Measurements from ENCODE around the gene MKI67. TPM values are rescaled to one million over a fixed set of nuclear protein-coding genes. Genes with fewer than 3 reads are reported as not detected.
A peak's percentile ranks its signal among the peaks of the same experiment; 100 is the strongest.

The MKI67 gene
- total and polyA plus RNA-seq, 9 of the 15 experiments (the other 6 are each of a cell fraction or from before 2014, with no cell fraction given): 11.8 to 86.5 (median 36.0) TPM

GRCh38 chr10:128091636-128092210 lies 34.5 kb downstream of the MKI67 start:
- Histone ChIP-seq H3K27ac (ENCODE audit: extremely low read depth, low read depth, low read length) (no peak overlapping the region), H3K79me2 (ENCODE audit: control insufficient read depth, insufficient read depth, low read length) (no peaks in the 10 kb centered on the region), H3K4me2 (ENCODE audit: insufficient read depth, low read length) (no peak overlapping the region), H4K20me1 (replicated peaks; ENCODE audit: control insufficient read depth, insufficient read depth, low read length) (0 out of 2 replicates have a peak, but pooled peaks cover 4% of the 10 kb centered on the region), H3K36me3 (ENCODE audit: control insufficient read depth, insufficient read depth, low read length) (no peaks in the 10 kb centered on the region), H3K27me3 (ENCODE audit: control insufficient read depth in 2 of 2, insufficient read depth in 2 of 2, low read length in 2 of 2) (peaks cover 0 to 10% of the 10 kb centered on the region in 2 experiments; a peak in 1 of 5 replicates), H3K9me3 (replicated peaks; ENCODE audit: control insufficient read depth, insufficient read depth, low read depth, low read length) (no peaks in the 10 kb centered on the region), H2AFZ (ENCODE audit: low read depth, low read length) (no peak overlapping the region), H3K4me1 (replicated peaks in 1 of 2; ENCODE audit: control insufficient read depth in 2 of 2, insufficient read depth in 2 of 2, low read length in 2 of 2) (no peaks in the 10 kb centered on the region; a peak in 1 of 5 replicates), H3K9ac (ENCODE audit: insufficient read depth in 1 of 2, low read depth in 2 of 2, low read length in 2 of 2) (no peak overlapping the region), H3K4me3 (no peak overlapping the region), H3K9me1 (ENCODE audit: control insufficient read depth, insufficient read depth, low read length) (no peaks in the 10 kb centered on the region)
- 38% methylated on average over 14 of the region's 17 CpGs for WGBS (ENCODE audit: insufficient coverage, low coverage, missing lambda C conversion rate)
- no TSS peak for BruUV-seq (replicated peaks)
- intact Hi-C loops (cut with micrococcal nuclease): no loop called here
- in situ Hi-C loops (cut with MboI): no loop called here
- DNase-seq (ENCODE audit: extremely low read depth in 1 of 4, low spot score in 3 of 4) (peak in 1 of 4 experiments; percentile 16), ATAC-seq (peak; percentile 63), FAIRE-seq (no peak)
- ChIA-PET POLR2A (interaction anchor here (0.5 kb wide), 1 partner anchor 156 kb away, joined by 4 read pairs; no protein-coding TSS in a partner anchor), CTCF (ENCODE audit: low intra/inter-chr PET ratio) (no interaction called here)
- TF ChIP-seq POLR3A (IDR thresholded peaks at IDR 0.05; ENCODE audit: borderline replicate concordance, extremely low read depth, insufficient read depth, insufficient read length): no peak
- TF ChIP-seq, protein P1, sequence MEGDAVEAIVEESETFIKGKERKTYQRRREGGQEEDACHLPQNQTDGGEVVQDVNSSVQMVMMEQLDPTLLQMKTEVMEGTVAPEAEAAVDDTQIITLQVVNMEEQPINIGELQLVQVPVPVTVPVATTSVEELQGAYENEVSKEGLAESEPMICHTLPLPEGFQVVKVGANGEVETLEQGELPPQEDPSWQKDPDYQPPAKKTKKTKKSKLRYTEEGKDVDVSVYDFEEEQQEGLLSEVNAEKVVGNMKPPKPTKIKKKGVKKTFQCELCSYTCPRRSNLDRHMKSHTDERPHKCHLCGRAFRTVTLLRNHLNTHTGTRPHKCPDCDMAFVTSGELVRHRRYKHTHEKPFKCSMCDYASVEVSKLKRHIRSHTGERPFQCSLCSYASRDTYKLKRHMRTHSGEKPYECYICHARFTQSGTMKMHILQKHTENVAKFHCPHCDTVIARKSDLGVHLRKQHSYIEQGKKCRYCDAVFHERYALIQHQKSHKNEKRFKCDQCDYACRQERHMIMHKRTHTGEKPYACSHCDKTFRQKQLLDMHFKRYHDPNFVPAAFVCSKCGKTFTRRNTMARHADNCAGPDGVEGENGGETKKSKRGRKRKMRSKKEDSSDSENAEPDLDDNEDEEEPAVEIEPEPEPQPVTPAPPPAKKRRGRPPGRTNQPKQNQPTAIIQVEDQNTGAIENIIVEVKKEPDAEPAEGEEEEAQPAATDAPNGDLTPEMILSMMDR (IDR thresholded peaks at IDR 0.05 in 2 of 3, conservative IDR thresholded peaks at IDR 0.05 in 1 of 3; ENCODE audit: insufficient read depth in 2 of 3, low read depth in 1 of 3, low read length in 3 of 3): 0 out of 6 replicates have a peak, but pooled peaks of 1 of the 3 experiments have one; percentile 2
- TF ChIP-seq, protein P2, sequence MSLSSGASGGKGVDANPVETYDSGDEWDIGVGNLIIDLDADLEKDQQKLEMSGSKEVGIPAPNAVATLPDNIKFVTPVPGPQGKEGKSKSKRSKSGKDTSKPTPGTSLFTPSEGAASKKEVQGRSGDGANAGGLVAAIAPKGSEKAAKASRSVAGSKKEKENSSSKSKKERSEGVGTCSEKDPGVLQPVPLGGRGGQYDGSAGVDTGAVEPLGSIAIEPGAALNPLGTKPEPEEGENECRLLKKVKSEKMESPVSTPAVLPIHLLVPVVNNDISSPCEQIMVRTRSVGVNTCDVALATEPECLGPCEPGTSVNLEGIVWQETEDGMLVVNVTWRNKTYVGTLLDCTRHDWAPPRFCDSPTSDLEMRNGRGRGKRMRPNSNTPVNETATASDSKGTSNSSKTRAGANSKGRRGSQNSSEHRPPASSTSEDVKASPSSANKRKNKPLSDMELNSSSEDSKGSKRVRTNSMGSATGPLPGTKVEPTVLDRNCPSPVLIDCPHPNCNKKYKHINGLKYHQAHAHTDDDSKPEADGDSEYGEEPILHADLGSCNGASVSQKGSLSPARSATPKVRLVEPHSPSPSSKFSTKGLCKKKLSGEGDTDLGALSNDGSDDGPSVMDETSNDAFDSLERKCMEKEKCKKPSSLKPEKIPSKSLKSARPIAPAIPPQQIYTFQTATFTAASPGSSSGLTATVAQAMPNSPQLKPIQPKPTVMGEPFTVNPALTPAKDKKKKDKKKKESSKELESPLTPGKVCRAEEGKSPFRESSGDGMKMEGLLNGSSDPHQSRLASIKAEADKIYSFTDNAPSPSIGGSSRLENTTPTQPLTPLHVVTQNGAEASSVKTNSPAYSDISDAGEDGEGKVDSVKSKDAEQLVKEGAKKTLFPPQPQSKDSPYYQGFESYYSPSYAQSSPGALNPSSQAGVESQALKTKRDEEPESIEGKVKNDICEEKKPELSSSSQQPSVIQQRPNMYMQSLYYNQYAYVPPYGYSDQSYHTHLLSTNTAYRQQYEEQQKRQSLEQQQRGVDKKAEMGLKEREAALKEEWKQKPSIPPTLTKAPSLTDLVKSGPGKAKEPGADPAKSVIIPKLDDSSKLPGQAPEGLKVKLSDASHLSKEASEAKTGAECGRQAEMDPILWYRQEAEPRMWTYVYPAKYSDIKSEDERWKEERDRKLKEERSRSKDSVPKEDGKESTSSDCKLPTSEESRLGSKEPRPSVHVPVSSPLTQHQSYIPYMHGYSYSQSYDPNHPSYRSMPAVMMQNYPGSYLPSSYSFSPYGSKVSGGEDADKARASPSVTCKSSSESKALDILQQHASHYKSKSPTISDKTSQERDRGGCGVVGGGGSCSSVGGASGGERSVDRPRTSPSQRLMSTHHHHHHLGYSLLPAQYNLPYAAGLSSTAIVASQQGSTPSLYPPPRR (CRISPR knock-in tag; IDR thresholded peaks at IDR 0.05; ENCODE audit: borderline replicate concordance): no peak

All from K562 (cell line).